Measurements from ENCODE around the gene CIAO3. TPM values are rescaled to one million over a fixed set of nuclear protein-coding genes. Genes with fewer than 3 reads are reported as not detected.

CIAO3 gene
- total and polyA plus RNA-seq, 10 of the 15 experiments (the other 5 are each of a cell fraction or from before 2014, with no cell fraction given): 1.4 to 37.5 (median 30.8) TPM

- intact Hi-C loops (cut with micrococcal nuclease; ENCODE audit: unreplicated experiment): no loop called here
- Histone ChIP-seq H4K20me1 (ENCODE audit: control insufficient read depth, insufficient read depth) (no peaks in the 10 kb centered on the region), H3K36me3 (ENCODE audit: control insufficient read depth in 2 of 2, insufficient read depth in 2 of 2, low read length in 1 of 2) (peaks cover 7 to 9% of the 10 kb centered on the region in 2 experiments; a peak in 3 of 4 replicates)
Observed at GRCh38 chr16:735982-736453, 4.8 kb downstream of the CIAO3 start.

More at GRCh38 chr16:735982-736453, 4.8 kb downstream of the CIAO3 start:
- ChIA-PET SMC1A (ENCODE audit: uncharacterized antibody, unreplicated experiment) (interaction anchor here (1.2 kb wide), 1 partner anchor 15 kb away, joined by 3 read pairs; the partner anchor contains the start of gene ANTKMT), CTCF (interaction anchor here (1.4 to 3.5 kb wide), 3 partner anchors 14 to 23 kb away, joined by 3 to 17 read pairs (median 13); partner anchors contain the start of gene ANTKMT), POLR2A (interaction anchor here (0.9 to 7.3 kb wide), 3 partner anchors 9 to 41 kb away, joined by 3 to 60 read pairs (median 3); partner anchors contain the start of genes CCDC78 and HAGHL), RAD21 (ENCODE audit: unreplicated experiment) (no interaction called here)
- H3K4me1 ChIP-seq (ENCODE audit: control insufficient read depth, insufficient read depth, low read length): peaks cover 42% of the 10 kb centered on the region
- no peak overlapping the region for H3K4me3 ChIP-seq
- ATAC-seq (no peak), DNase-seq (ENCODE audit: low read depth, low spot score) (no peak), FAIRE-seq (peak; percentile 98)
- TF ChIP-seq RUNX3 (IDR thresholded peaks at IDR 0.05; ENCODE audit: low read length) (peak; percentile 76), JUNB (IDR thresholded peaks at IDR 0.05) (peak; percentile 69), CREM (IDR thresholded peaks at IDR 0.05; ENCODE audit: low read depth) (peak; percentile 43; the same call in 1 of the 2 replicates), YY1 (IDR thresholded peaks at IDR 0.05; ENCODE audit: low read depth, low read length) (peak; percentile 88), ZBTB40 (IDR thresholded peaks at IDR 0.05; ENCODE audit: borderline replicate concordance) (no peak), EED (IDR thresholded peaks at IDR 0.05; ENCODE audit: low read depth) (peak; percentile 35)
- H3K27me3 ChIP-seq (replicated peaks in 1 of 2; ENCODE audit: control insufficient read depth in 2 of 2, insufficient read depth in 2 of 2, low read length in 1 of 2): no peaks in the 10 kb centered on the region
- no TSS peak for BruUV-seq (replicated peaks)
- H3K27ac ChIP-seq (ENCODE audit: control insufficient read depth, insufficient read depth): peak overlapping the region; percentile 83
- 2% methylated on average over 13 of the region's 13 CpGs for WGBS (ENCODE audit: insufficient coverage, insufficient replicate concordance, low lambda C conversion rate, missing lambda C conversion rate)
- peak overlapping the region; percentile 79 for H3K4me2 ChIP-seq (ENCODE audit: control insufficient read depth, insufficient read depth)
- peak overlapping the region; percentile 56 for H3K9ac ChIP-seq (ENCODE audit: control insufficient read depth, insufficient read depth, low read length)
- in situ Hi-C loops (cut with MboI): no loop called here
- H3K9me3 ChIP-seq (replicated peaks; ENCODE audit: control insufficient read depth, insufficient read depth, low read length): no peaks in the 10 kb centered on the region
- no peak overlapping the region for H2AFZ ChIP-seq (ENCODE audit: control insufficient read depth, low read depth, low read length)
- H3K79me2 ChIP-seq (ENCODE audit: control insufficient read depth, insufficient read depth, low read length): peaks cover 16% of the 10 kb centered on the region

Data from GM12878 (cell line).